ENCODE results near the gene KCTD17.

- no peak for TF ChIP-seq ZFP36 (IDR thresholded peaks at IDR 0.05; ENCODE audit: borderline replicate concordance, partially characterized antibody)
- no peak for TF ChIP-seq CTCF (IDR thresholded peaks at IDR 0.05)
Measured at GRCh38 chr22:37060801-37061610, 9.5 kb downstream of the KCTD17 start.

Data from A549 (cell line).